Activated CD8-positive, alpha-beta memory T cell treated with anti-CD3 and anti-CD28 coated beads for 1 hour (primary cell): ENCODE data around the gene TMEM235.

Experiments
- DNase-seq, 2 donors: peaks; one replicate each; pipeline ENCODE4 v3.0.0-alpha.2; 2020; ENCODE audit warnings: low read depth in 1 of 2; ENCODE audit errors: extremely low read depth in 1 of 2

The TMEM235 gene

GRCh38 chr17:78269955-78270381 is 38.5 kb downstream of the TMEM235 start:
- no peak for DNase-seq

- DNase-seq, result no peak
Observed at GRCh38 chr17:78271419-78272170, 40.2 kb downstream of the TMEM235 start.

DNA sequence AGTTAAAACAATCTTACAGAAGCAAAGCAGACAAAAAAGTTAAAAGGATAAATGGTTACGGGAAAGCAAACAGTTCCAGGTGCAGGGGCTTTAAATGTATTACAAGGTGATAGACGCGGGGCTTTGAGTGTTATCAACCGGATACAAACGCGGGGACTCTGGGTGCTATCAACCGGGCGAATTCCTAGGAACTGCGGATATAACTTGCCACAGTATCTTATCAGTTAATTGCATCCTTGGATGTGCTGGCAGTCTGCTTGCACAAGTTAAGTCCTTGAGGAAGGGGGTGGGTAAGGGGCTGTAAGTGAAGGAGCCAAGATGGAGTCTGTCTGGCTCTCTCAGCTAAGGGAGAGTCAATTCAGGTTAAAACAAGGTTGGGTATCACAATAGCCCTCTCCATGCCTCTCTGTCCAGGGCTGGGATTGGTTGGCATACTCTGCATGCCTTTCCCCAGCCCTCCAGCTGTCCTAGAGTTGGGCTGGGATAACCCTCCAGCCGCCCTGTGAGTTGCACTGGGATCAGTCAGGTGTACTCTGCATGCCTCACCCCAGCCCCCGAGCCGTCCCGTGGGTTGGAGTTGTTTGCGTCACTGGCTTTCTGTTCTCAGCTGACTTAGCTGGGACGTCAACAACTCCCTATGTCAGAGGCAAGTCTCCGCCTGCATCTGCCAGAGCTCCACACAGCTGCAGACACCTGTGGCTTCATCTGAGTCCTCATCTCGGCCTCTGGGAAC is 40.9 kb downstream of the TMEM235 start:
- peak in 1 of 2 donors; percentile 27 for DNase-seq

- no peak for DNase-seq
Observed at GRCh38 chr17:78272914-78273258, 41.5 kb downstream of the TMEM235 start.

- no peak for DNase-seq
Observed at GRCh38 chr17:78273813-78274212, 42.4 kb downstream of the TMEM235 start.

DNA sequence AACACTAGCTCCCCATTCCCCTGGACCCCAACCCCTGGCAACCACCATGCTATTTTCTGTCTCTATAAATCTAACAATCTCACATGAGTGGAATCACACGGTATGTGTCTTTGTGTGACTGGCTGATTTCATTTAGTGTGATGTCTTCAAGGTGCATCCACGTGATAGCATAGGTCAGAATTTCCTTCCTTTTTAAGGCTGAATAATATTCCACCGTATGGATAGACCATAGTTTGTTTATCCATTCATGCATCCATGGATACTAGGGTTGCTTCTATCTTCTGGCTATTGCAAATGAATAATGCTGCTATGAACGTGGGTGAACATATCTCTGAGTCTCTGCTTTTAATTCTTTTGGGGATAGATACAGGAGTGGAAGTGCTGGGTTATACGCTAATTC is 43.9 kb downstream of the TMEM235 start:
- no peak for DNase-seq

DNA sequence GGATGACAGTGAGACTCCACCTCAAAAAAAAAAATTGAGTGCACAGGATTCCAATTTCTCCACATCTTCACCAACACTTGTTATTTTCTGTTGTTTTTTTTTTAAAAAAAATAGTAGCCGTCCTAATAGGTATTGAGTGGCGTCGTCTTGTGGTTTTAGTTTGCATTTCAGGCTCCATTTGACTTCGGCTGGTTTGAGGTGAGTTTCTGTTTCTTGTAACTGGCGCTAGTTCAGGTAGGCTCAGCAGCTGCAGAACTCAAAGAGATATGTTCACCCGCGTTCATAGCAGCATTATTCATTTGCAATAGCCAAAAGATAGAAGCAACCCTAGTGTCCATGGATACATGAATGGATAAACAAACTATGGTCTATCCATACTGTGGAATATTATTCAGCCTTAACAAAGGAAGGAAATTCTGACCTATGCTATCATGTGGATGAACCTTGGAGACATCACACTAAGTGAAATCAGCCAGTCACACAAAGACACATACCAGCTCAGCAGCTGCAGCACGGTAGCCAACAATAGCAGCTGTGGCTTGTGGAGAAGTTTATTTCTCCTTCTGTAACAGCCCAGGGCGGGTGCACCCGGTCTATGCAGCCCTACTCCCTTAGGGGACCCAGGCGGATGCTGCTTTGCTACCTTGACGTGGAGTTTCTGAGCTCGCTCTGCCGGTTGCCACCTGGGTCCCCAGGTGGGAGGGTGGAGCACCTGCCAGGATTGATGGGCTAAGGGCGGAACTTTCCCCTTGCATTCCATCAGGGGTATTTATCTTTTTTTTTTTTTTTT is 44.9 kb downstream of the TMEM235 start:
- DNase-seq, result no peak

- DNase-seq, result no peak
Observed at GRCh38 chr17:78278139-78278741, 46.8 kb downstream of the TMEM235 start.

DNA sequence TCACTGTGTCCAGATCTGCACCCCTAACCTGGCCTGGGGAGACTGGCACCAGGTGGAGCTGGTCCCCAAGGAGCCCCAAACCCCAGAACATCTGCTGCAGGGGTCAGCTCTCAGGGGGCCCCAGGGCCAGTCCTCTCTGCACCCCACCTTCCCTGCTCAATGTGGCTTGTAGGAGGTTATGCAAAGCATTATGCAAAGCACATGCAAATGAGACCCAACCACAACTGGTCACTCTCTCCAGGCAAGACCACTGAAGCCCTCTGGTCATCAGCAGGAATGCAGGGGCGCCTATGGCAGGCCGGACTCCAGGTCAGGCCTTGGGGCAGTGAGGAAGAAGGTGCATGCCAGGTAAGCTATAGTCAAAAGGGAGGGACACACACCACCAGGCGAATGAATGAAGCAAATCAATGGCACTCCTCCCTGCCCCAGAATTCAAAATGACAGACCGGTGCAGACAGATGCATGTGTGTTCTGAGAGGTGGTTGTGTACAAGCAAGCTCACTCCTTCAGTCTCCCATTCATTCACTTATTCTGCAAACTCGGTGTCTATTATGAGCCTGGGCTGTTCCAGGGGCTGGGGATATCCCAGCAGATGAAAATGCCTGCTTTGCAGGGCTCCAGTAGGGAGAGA is 48.0 kb downstream of the TMEM235 start:
- no peak for DNase-seq

DNA sequence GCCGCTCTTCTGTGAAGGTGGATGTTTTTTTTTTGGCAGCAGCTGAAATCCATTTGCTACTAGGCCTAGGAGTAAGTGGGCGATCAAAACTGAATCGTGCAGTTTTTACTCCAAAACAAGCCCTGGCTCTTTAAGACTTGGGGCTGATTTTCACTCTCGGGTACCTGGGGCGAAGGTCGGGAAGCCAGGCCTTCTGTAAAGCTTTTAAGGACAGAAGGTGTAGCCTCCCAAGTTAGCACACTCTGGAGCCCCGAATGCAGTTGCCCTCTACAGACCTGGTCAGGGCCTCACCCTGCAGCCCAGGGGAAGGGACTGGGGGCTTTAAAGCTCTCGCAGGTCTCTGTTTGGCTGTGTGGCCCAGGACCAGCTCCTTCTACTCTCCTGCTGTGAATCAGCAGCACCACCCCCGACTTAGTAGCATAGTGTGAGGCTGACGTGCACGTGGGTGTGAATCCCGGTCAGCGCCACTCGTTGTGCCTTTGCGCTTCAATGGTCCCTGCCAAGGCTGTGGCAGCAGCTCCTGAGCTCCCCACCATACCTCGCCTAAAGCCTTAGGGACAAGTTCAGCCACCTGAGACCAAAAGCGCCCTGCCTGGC is 49.9 kb downstream of the TMEM235 start:
- no peak for DNase-seq

DNA sequence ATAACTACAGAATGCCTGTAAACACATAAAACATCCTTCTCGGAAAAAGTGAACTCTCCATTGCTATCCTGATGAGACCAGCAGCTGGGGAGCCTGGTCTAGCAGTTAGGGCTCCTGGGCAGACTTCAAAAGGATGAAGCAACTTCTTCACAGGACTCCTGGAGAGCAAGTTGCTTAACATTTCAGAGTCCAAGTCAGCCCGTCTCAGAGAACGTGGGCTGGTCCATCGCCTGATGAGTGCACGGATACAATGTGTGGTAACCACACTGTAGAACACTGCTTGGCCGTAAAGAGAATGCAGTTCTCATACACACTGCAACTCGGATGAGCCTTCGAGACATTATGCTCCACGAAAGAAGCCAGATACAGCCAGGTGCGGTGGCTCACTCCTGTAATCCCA is 52.7 kb downstream of the TMEM235 start:
- no peak for DNase-seq

DNA sequence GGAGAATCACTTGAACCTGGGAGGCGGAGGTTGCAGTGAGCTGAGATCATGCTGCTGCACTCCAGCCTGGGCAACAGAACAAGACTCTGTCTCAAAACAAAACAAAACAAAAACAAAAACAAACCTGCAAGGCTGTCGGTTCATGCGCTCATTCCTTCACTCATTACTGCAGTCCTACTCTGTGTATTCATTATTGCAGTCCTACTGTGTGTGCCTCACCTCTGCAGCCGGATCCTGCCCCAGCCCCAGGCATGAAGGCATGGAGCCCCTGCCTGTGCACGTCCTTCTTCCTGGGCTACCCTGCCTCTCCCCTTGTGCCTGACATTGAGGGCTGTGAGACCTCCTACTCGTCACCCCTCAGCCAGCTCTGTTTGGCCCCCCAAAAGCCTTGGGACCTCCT is 57.6 kb downstream of the TMEM235 start:
- DNase-seq, result no peak

DNA sequence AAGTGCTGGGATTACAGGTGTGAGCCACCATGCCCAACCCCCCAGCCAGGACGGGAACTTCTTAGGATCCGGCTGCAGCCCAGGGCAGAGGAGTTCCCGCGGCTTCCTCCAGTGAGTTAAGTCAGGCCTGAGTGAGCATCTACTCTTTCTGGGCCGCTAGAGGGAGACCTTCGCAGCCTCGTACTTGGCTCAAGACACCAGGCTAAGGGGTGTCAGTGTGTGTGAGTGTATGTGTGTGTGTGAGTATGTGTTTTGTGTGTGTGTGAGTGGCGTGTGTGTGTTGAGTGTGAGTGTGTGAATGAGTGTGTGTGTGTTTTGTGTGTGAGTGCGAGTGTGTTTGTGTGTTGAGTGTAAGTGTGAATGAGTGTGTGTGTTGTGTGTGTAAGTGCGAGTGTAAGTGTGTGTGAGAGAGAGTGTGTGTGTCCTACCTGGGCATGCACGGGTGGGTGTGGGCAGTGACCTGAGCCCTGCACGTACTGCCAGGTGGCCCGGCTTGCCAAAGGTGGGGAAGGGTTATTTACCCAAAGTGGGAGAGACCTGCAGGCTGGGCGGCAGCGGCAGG is 58.5 kb downstream of the TMEM235 start:
- peak; percentile 47 to 56 for DNase-seq
